H9 (cell line): Measurements from ENCODE around the gene IL1RAPL1. TPM values are rescaled to one million over a fixed set of nuclear protein-coding genes. Genes with fewer than 3 reads are reported as not detected.

Experiments
- DNase-seq: peaks from one replicate; pipeline ENCODE4 v3.0.0-alpha.2; 2017
- H2AFZ ChIP-seq: one replicate; pipeline ENCODE4 v1.6.1; 2013; ENCODE audit warnings: mild to moderate bottlenecking, low read length, control low read depth, moderate library complexity
- H2AK5ac ChIP-seq: 2 replicates; pipeline ENCODE4 v1.6.1; 2013; ENCODE audit warnings: low read length, control low read depth, mixed read lengths; ENCODE audit not compliant: insufficient read length
- H2BK120ac ChIP-seq: one replicate; pipeline ENCODE4 v1.6.1; 2013; ENCODE audit warnings: low read depth, mild to moderate bottlenecking, low read length, control low read depth, inconsistent platforms; ENCODE audit not compliant: poor library complexity, severe bottlenecking
- H2BK12ac ChIP-seq: 2 replicates; pipeline ENCODE4 v1.6.1; 2013; ENCODE audit warnings: low read length, control low read depth, mixed read lengths, low read depth; ENCODE audit not compliant: insufficient read length
- H2BK15ac ChIP-seq: 2 replicates; pipeline ENCODE4 v1.6.1; 2013; ENCODE audit warnings: low read depth, low read length, control low read depth
- H2BK20ac ChIP-seq: one replicate; pipeline ENCODE4 v1.6.1; 2013; ENCODE audit warnings: low read depth, mild to moderate bottlenecking, low read length, control low read depth, inconsistent platforms; ENCODE audit not compliant: poor library complexity, severe bottlenecking
- H2BK5ac ChIP-seq: 2 replicates; pipeline ENCODE4 v1.6.1; 2013; ENCODE audit warnings: low read length, control low read depth, mixed read lengths; ENCODE audit not compliant: insufficient read length
- H3K14ac ChIP-seq: 2 replicates; pipeline ENCODE4 v1.6.1; 2013; ENCODE audit warnings: low read length, control low read depth; ENCODE audit not compliant: insufficient read depth
- H3K18ac ChIP-seq: 2 replicates; pipeline ENCODE4 v1.6.1; 2013; ENCODE audit warnings: low read depth, mild to moderate bottlenecking, mixed read lengths, low read length, control low read depth; ENCODE audit not compliant: insufficient read length
- H3K23ac ChIP-seq: 2 replicates; pipeline ENCODE4 v1.6.1; 2013; ENCODE audit warnings: low read length, control low read depth, mixed read lengths, low read depth; ENCODE audit not compliant: insufficient read length
- H3K23me2 ChIP-seq: 2 replicates; pipeline ENCODE4 v1.6.1; 2013; ENCODE audit warnings: low read depth, mild to moderate bottlenecking, mixed read lengths, low read length, control low read depth; ENCODE audit not compliant: insufficient read length, poor library complexity, severe bottlenecking
- H3K27ac ChIP-seq: 2 replicates; pipeline ENCODE4 v1.5.1; 2013; ENCODE audit warnings: low read length, control low read depth, mixed read lengths, low read depth; ENCODE audit not compliant: insufficient read length
- H3K27me3 ChIP-seq: 2 replicates; pipeline ENCODE4 v1.6.1; 2013; ENCODE audit warnings: low read length, control low read depth, inconsistent platforms; ENCODE audit not compliant: insufficient read depth
- H3K4ac ChIP-seq: 2 replicates; pipeline ENCODE4 v1.6.1; 2013; ENCODE audit warnings: low read depth, mild to moderate bottlenecking, control low read depth, inconsistent platforms, low read length, moderate library complexity
- H3K4me1 ChIP-seq: 2 replicates; pipeline ENCODE4 v1.6.1; 2013; ENCODE audit warnings: low read length, control low read depth, inconsistent platforms; ENCODE audit not compliant: insufficient read depth
- H3K4me2 ChIP-seq: 2 replicates; pipeline ENCODE4 v1.6.1; 2013; ENCODE audit warnings: low read length, control low read depth, mixed read lengths; ENCODE audit not compliant: insufficient read length, insufficient read depth
- H3K56ac ChIP-seq: 2 replicates; pipeline ENCODE4 v1.6.1; 2013; ENCODE audit warnings: low read depth, mild to moderate bottlenecking, mixed read lengths, low read length, control low read depth; ENCODE audit not compliant: insufficient read length
- H3K79me1 ChIP-seq: 2 replicates; pipeline ENCODE4 v1.6.1; 2013; ENCODE audit warnings: low read depth, mild to moderate bottlenecking, moderate library complexity, low read length, control low read depth, inconsistent platforms; ENCODE audit not compliant: insufficient read depth, poor library complexity, severe bottlenecking
- H3K79me2 ChIP-seq: 2 replicates; pipeline ENCODE4 v1.6.1; 2013; ENCODE audit warnings: low read length, control low read depth, inconsistent platforms; ENCODE audit not compliant: insufficient read depth
- H3K9ac ChIP-seq: 2 replicates; pipeline ENCODE4 v1.6.1; 2013; ENCODE audit warnings: low read length, control low read depth, mixed read lengths; ENCODE audit not compliant: insufficient read length; ENCODE audit errors: extremely low read depth
- H3K9me3 ChIP-seq: one replicate; pipeline ENCODE4 v1.6.1; 2013; ENCODE audit warnings: low read depth, low read length, inconsistent platforms; ENCODE audit not compliant: control insufficient read depth
- H3T11ph ChIP-seq: one replicate; pipeline ENCODE4 v1.6.1; 2013; ENCODE audit warnings: mild to moderate bottlenecking, low read length, control low read depth, inconsistent platforms
- H4K20me1 ChIP-seq: one replicate; pipeline ENCODE4 v1.6.1; 2013; ENCODE audit not compliant: control insufficient read depth, insufficient read length, insufficient read depth
- H4K5ac ChIP-seq: 2 replicates; pipeline ENCODE4 v1.6.1; 2013; ENCODE audit warnings: low read depth, mild to moderate bottlenecking, mixed read lengths, low read length, control low read depth; ENCODE audit not compliant: insufficient read length
- H4K8ac ChIP-seq: replicated peaks from 2 replicates; pipeline ENCODE4 v1.6.1; 2013; ENCODE audit warnings: low read length, control low read depth, mixed read lengths, low read depth; ENCODE audit not compliant: insufficient read length
- H4K91ac ChIP-seq: 2 replicates; pipeline ENCODE4 v1.6.1; 2013; ENCODE audit warnings: low read depth, mild to moderate bottlenecking, moderate library complexity, mixed read lengths, low read length, control low read depth; ENCODE audit not compliant: insufficient read length
- H3K27ac Mint-ChIP-seq, 3 experiments: 2 replicates in 2 of 3; 3 replicates in 1 of 3; pipeline ENCODE4 v1.8.0; 2020 to 2021; ENCODE audit warnings: mixed read lengths in 3 of 3, mild to moderate bottlenecking in 1 of 3, moderate library complexity in 1 of 3
- H3K27me3 Mint-ChIP-seq: 2 replicates; pipeline ENCODE4 v1.8.0; 2021; ENCODE audit warnings: low read depth, mild to moderate bottlenecking, moderate library complexity, mixed read lengths
- H3K36me3 Mint-ChIP-seq, 3 experiments: 2 replicates in 2 of 3; 3 replicates in 1 of 3; pipeline ENCODE4 v1.8.0; 2020 to 2021; ENCODE audit warnings: low read depth in 3 of 3, mixed read lengths in 3 of 3; ENCODE audit not compliant: insufficient read depth in 1 of 3
- H3K4me1 Mint-ChIP-seq, 2 experiments: 2 replicates each; pipeline ENCODE4 v1.8.0; 2020; ENCODE audit warnings: mixed read lengths in 2 of 2
- H3K4me3 Mint-ChIP-seq, 2 experiments: 2 replicates in 1 of 2; 3 replicates in 1 of 2; pipeline ENCODE4 v1.8.0; 2020 to 2021; ENCODE audit warnings: mild to moderate bottlenecking in 2 of 2, mixed read lengths in 2 of 2, moderate library complexity in 1 of 2
- H3K9me3 Mint-ChIP-seq, 2 experiments: 2 replicates in 1 of 2; 3 replicates in 1 of 2; pipeline ENCODE4 v1.8.0; 2020; ENCODE audit warnings: mild to moderate bottlenecking in 2 of 2, mixed read lengths in 2 of 2, moderate library complexity in 1 of 2
- WGBS: extraction: QIAGEN DNeasy Blood & Tissue Kit; methylation state at CpG from one replicate; pipeline ENCODE4 v1.1.7; 2013; ENCODE audit warnings: missing lambda C conversion rate, low lambda C conversion rate, mixed read lengths; ENCODE audit not compliant: insufficient read length; ENCODE audit errors: extremely low coverage; 5-methylcytosine and 5-hydroxymethylcytosine counted together
- total RNA-seq: library from RNA; stranded (reverse); gene quantifications from 2 replicates; pipeline ENCODE4 v1.2.1, GENCODE V29; 2021
- TF ChIP-seq, protein P1 (sequence below): fragments of 200-600 bp; sonication (generic); conservative IDR thresholded peaks from 3 replicates; pipeline ENCODE4 v1.8.0; 2021; ENCODE audit warnings: antibody characterized with exemption, mild to moderate bottlenecking

The IL1RAPL1 gene
- total RNA-seq, 1 experiment from 2014 or later: 0.31 TPM

DNA sequence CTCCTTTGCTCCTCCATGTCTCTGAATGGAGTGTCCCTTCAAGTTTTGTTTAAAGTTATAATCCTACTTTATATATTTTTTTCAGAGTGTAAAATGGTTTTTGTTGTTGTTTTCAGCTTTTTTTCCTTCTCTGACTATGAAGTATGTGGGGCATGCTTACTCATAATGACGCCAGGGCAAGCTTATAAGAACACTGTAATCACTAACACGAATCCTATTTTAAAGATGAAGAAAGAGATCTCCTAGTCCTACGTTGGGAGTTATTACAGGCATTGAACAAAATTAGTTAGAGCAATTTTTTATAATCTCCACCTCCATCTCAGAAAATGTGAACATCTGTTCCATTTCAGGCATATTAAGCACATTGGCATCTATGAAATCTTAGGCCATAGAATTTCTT is 1360.0 kb downstream of the IL1RAPL1 start:
- H3K14ac ChIP-seq: no peak overlapping the region
- H4K91ac ChIP-seq: no peak overlapping the region
- H3K27ac ChIP-seq: no peak overlapping the region
- no peak overlapping the region for H3K4me2 ChIP-seq
- H3K18ac ChIP-seq: no peak overlapping the region
- H3K4me1 ChIP-seq: no peaks in the 10 kb centered on the region; the same call in 1 of the 2 replicates
- DNase-seq: no peak
- peaks cover 3 to 44% of the 10 kb centered on the region in 2 experiments for H3K9me3 Mint-ChIP-seq
- WGBS: no CpG with 5 or more reads among the region's 3 CpGs
- no peak overlapping the region for H2BK5ac ChIP-seq
- no peak overlapping the region for H4K5ac ChIP-seq
- no peaks in the 10 kb centered on the region for H4K20me1 ChIP-seq
- H2AFZ ChIP-seq: no peak overlapping the region
- no peak overlapping the region for H2AK5ac ChIP-seq
- H2BK15ac ChIP-seq: no peak overlapping the region
- no peak overlapping the region for H3K27ac Mint-ChIP-seq
- H3K27me3 ChIP-seq: no peaks in the 10 kb centered on the region
- no peak overlapping the region for H3K4ac ChIP-seq
- H4K8ac ChIP-seq: no peak overlapping the region
- no peak overlapping the region for H3K56ac ChIP-seq
- no peak overlapping the region for H2BK20ac ChIP-seq
- H2BK120ac ChIP-seq: no peak overlapping the region
- no peak overlapping the region for H3K4me3 Mint-ChIP-seq
- no peaks in the 10 kb centered on the region for H3K79me1 ChIP-seq
- no peaks in the 10 kb centered on the region for H3K36me3 Mint-ChIP-seq
- no peaks in the 10 kb centered on the region for H3K79me2 ChIP-seq
- no peaks in the 10 kb centered on the region for H3K23me2 ChIP-seq
- TF ChIP-seq, protein P1, sequence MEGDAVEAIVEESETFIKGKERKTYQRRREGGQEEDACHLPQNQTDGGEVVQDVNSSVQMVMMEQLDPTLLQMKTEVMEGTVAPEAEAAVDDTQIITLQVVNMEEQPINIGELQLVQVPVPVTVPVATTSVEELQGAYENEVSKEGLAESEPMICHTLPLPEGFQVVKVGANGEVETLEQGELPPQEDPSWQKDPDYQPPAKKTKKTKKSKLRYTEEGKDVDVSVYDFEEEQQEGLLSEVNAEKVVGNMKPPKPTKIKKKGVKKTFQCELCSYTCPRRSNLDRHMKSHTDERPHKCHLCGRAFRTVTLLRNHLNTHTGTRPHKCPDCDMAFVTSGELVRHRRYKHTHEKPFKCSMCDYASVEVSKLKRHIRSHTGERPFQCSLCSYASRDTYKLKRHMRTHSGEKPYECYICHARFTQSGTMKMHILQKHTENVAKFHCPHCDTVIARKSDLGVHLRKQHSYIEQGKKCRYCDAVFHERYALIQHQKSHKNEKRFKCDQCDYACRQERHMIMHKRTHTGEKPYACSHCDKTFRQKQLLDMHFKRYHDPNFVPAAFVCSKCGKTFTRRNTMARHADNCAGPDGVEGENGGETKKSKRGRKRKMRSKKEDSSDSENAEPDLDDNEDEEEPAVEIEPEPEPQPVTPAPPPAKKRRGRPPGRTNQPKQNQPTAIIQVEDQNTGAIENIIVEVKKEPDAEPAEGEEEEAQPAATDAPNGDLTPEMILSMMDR: no peak
- no peak overlapping the region for H3T11ph ChIP-seq
- H3K9me3 ChIP-seq: no peaks in the 10 kb centered on the region
- no peaks in the 10 kb centered on the region for H3K27me3 Mint-ChIP-seq
- peaks cover 0 to 5% of the 10 kb centered on the region in 2 experiments; a peak in 2 of 4 replicates for H3K4me1 Mint-ChIP-seq
- no peak overlapping the region for H3K9ac ChIP-seq
- no peak overlapping the region for H3K23ac ChIP-seq
- H2BK12ac ChIP-seq: no peak overlapping the region
